ENCODE results near the gene PELI2. TPM values are rescaled to one million over a fixed set of nuclear protein-coding genes. Genes with fewer than 3 reads are reported as not detected.
A peak's percentile ranks its signal among the peaks of the same experiment; 100 is the strongest.

Gene PELI2
- total and polyA plus RNA-seq, 8 donors, result 6.0 to 46.6 (median 32.6) TPM

- 31 to 36% methylated on average over 4 of the region's 4 CpGs for WGBS, 2 donors
- peaks cover 38 to 63% (median 45%) of the 10 kb centered on the region in 3 donors for H3K4me1 ChIP-seq
- FAIRE-seq, result no peak
- no peaks in the 10 kb centered on the region for H3K27me3 ChIP-seq
- TF ChIP-seq CTCF (IDR thresholded peaks at IDR 0.05), result no peak
- H3K9me3 ChIP-seq, result no peaks in the 10 kb centered on the region
- H3K27ac ChIP-seq, result peak overlapping the region; percentile 43 to 78 (median 66)
- no peaks in the 10 kb centered on the region for H3K36me3 ChIP-seq
- ATAC-seq, result peak in 2 of 4 donors; percentile 3 to 7
- H3K4me3 ChIP-seq, result no peak overlapping the region
- no peak for DNase-seq
- intact Hi-C loops (cut with DNase I), result no loop called here
These were observed 62.7 kb downstream of the PELI2 start for GRCh38 chr14:56180754-56181542.

GRCh38 chr14:56181681-56182085, 63.5 kb downstream of the PELI2 start:
- Histone ChIP-seq H3K4me3 (no peak overlapping the region), H3K27ac (peak overlapping the region; percentile 43 to 78 (median 68)), H3K9me3 (no peaks in the 10 kb centered on the region), H3K36me3 (no peaks in the 10 kb centered on the region), H3K4me1 (peaks cover 31 to 60% (median 41%) of the 10 kb centered on the region in 3 donors), H3K27me3 (no peaks in the 10 kb centered on the region)
- peak; percentile 17 for FAIRE-seq
- no peak for TF ChIP-seq CTCF (IDR thresholded peaks at IDR 0.05)
- peak in 4 of 6 donors; percentile 80 to 91 (median 90) for DNase-seq
- ATAC-seq, result peak; percentile 81 to 89 (median 85)
- intact Hi-C loops (cut with DNase I), result no loop called here
- WGBS, 2 donors, result 9 to 14% methylated on average over 2 of the region's 2 CpGs

- no peak for FAIRE-seq
- intact Hi-C loops (cut with DNase I), result no loop called here
- H3K36me3 ChIP-seq, result no peaks in the 10 kb centered on the region
- ATAC-seq, result peak in 3 of 4 donors; percentile 12 to 22 (median 18)
- peak overlapping the region; percentile 2 to 78 (median 38) for H3K27ac ChIP-seq
- peaks cover 26 to 53% (median 37%) of the 10 kb centered on the region in 3 donors for H3K4me1 ChIP-seq
- TF ChIP-seq CTCF (IDR thresholded peaks at IDR 0.05), result no peak
- H3K4me3 ChIP-seq, result no peak overlapping the region
- no peaks in the 10 kb centered on the region for H3K27me3 ChIP-seq
- DNase-seq, result no peak
- no peaks in the 10 kb centered on the region for H3K9me3 ChIP-seq
- 35 to 44% methylated on average over 4 of the region's 4 CpGs for WGBS, 2 donors
These were observed 64.2 kb downstream of the PELI2 start for GRCh38 chr14:56182410-56182809.

GRCh38 chr14:56183631-56184157, 65.5 kb downstream of the PELI2 start:
- FAIRE-seq (no peak), ATAC-seq (no peak), DNase-seq (no peak)
- Histone ChIP-seq H3K4me1 (peaks cover 25 to 40% (median 37%) of the 10 kb centered on the region in 3 donors), H3K9me3 (no peaks in the 10 kb centered on the region), H3K4me3 (no peak overlapping the region), H3K36me3 (no peaks in the 10 kb centered on the region), H3K27me3 (no peaks in the 10 kb centered on the region), H3K27ac (no peak overlapping the region)
- no peak for TF ChIP-seq CTCF (IDR thresholded peaks at IDR 0.05)
- intact Hi-C loops (cut with DNase I), result no loop called here
- 62 to 72% methylated on average over 2 of the region's 2 CpGs for WGBS, 2 donors

GRCh38 chr14:56185992-56186391, 67.8 kb downstream of the PELI2 start:
- DNase-seq (peak in 3 of 6 donors; percentile 53 to 68 (median 58)), ATAC-seq (peak in 1 of 4 donors; percentile 8), FAIRE-seq (no peak)
- peaks cover 20 to 34% (median 28%) of the 10 kb centered on the region in 3 donors for H3K4me1 ChIP-seq
- no peaks in the 10 kb centered on the region for H3K36me3 ChIP-seq
- TF ChIP-seq CTCF (IDR thresholded peaks at IDR 0.05), result no peak
- no peaks in the 10 kb centered on the region for H3K9me3 ChIP-seq
- H3K27me3 ChIP-seq, result no peaks in the 10 kb centered on the region
- intact Hi-C loops (cut with DNase I), result no loop called here
- no peak overlapping the region for H3K4me3 ChIP-seq
- no peak overlapping the region for H3K27ac ChIP-seq
